ENCODE measurements around the gene TMEM82.

Gene TMEM82

DNA sequence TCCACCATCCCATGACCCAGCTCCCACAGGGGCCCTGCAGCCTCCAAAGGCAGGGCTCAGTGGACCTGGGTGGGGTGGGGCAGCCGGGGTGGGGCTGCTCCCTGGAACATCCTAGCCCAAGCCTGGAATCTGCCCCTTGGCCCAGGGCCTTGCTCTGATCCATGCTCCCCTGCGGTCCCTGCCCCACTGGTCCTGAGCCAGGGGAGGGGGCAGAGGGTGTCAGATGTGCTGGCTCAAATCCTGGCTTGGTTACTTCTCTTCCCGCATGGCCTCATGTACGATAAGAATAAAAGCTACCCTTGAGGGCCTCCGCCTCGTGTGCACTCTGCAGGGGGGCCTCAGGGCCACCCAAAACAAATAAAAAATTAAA is 5.4 kb upstream of the TMEM82 start:
- DNase-seq, result no peak

GRCh38 chr1:15737324-15738319 is 4.7 kb upstream of the TMEM82 start:
- no peak for DNase-seq

DNA sequence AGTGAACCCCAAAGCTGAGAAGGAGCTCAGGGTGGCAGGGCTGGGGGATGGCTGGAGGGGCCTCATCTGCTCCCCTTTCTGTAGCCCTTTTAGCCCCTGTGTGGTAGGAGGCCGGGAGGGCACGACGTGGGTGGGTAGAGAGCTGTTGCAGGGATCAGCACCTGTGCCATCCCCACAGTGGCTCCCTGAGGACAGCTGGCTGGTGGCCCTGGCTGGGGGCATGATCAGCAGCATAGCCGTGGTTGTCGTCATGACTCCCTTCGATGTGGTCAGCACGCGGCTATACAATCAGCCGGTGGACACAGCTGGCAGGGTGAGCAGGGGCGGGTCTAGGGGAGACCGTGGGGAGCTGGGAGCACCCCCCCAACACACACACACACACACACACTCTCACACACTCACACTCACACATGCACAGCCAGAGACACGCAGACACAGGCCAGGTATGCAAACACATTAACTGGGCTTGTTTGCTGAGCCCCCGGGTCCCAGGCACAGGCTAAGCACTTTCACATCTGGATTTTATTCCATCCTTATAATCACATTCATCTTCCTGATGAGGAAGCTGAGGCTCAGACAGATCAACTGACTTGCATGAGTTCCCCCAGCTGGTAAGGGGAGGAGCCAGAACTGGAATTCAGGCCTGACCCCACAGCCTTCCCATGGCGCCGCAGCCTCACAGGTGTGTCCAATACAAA is 3.7 kb upstream of the TMEM82 start:
- DNase-seq, result no peak

DNA sequence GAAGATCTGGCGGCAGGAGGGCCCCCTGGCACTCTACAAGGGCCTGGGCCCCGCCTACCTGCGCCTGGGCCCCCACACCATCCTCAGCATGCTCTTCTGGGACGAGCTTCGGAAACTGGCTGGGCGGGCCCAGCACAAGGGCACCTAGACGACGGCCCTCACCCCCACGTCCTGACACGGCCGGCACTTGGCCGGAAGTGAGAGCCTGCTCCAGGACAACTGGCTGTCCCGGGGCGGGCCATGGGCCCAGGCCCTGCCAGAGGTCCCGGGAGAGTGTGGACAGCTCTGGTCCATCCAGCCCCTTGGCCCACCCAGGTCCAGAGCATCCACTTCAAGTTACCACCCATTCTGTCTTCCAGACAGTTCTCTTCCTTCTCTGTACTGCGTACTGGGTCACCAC is 3.0 kb upstream of the TMEM82 start:
- no peak for DNase-seq

- no peak for DNase-seq
Measured at GRCh38 chr1:15739745-15740144, 2.6 kb upstream of the TMEM82 start.

DNA sequence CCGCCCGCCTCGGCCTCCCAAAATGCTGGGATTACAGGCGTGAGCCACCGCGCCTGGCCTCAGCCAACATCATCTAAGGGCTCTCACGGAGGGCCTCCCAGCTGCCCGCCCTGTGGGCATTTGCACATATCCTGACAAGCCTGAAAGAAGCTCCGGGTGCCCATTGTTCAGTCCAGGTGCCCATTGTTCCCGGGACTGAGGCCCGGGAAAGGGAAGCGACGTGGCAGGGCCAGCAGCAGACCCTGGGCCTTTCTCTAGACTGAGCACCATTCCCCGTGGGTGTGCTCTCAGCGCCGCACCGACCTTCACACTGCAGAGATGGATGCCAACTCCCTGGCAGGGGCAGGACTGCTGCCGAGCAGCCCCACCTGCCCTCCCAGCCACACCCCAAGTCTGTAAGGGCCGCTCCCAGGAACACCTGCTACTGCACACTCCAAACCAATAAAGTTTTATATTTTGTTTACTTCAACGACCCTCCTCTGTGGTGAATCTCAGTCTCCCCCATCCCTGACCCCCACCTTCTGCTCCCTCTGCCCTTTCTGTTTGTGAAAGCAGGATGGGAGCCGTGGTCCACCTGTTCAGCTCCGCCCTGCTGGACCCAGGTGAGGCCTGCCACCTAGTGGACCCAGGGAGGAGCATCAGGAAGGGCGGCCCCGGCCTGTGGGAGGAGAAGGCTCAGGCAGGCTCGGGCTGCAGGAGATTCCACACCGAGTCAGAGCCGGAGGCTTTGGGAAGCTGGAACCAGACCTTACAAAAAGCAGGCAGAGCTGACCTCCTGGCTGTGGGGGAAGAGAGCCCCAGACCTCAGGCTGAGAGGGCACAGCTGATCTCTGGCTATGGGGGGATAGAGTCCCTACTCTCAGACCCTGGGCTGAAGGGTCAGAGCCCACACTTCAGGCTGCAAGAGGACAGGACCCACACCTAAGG is 1.1 kb upstream of the TMEM82 start:
- peak; percentile 96 for DNase-seq

- DNase-seq, result no peak
Measured at GRCh38 chr1:15744122-15744679, 1.9 kb downstream of the TMEM82 start.

GRCh38 chr1:15747378-15747777 is 5.1 kb downstream of the TMEM82 start:
- no peak for DNase-seq

GRCh38 chr1:15748264-15748663 is 6.0 kb downstream of the TMEM82 start:
- no peak for DNase-seq

DNA sequence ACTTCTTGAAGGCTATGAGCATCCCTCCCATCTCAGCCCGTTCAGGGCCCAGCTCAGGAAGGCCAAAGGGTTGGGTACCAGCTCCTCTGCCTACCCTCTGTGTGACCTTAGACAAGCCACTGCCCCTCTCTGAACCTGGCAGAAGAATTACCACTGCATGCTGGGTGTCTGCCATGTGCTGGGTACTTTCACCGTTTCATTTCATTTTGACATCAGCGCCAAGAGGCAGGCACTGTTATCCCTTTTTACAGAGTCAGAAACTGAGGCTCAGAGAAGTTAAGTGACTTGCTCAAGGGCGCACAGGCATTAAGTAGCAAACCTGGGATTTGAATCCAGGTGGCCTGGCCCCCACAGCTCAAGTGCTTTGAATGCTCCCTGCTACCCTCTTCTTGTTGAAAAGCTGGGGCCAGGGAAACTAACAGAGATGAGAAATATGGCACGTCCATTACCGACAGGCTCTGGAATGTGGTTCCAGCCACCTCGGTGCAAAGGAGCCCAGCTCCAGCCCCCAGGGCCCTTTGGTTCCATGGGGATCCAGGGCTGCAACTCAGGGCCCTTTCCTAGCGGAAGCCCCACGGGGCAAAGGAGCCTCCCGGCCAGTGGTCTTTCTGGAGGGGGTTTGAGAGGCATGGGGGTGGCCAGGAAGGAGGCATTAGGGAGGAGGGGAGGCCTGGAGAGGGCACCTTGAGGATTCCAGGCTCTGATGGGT is 6.5 kb downstream of the TMEM82 start:
- no peak for DNase-seq

GRCh38 chr1:15749399-15750291 is 7.3 kb downstream of the TMEM82 start:
- no peak for DNase-seq

DNA sequence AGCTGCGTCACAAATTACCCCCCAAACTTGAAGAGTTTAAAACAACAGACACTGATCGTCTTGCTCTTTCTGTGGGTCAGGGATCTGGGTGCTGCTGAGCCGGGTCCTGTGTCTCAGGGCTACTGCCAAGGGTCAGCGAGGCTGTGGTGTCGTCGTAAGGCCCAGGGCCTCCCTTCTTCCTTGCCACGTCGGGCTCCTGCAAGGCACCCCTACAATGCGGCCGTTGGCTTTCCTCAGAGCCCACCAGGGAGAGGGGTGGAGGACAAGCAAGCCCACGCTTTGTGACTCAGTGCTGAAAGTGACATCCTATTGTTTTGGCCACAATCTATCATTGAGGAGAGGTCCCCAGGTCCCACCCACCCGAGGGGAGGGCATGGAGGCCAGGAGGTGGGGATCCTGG is 8.6 kb downstream of the TMEM82 start:
- no peak for DNase-seq

DNA sequence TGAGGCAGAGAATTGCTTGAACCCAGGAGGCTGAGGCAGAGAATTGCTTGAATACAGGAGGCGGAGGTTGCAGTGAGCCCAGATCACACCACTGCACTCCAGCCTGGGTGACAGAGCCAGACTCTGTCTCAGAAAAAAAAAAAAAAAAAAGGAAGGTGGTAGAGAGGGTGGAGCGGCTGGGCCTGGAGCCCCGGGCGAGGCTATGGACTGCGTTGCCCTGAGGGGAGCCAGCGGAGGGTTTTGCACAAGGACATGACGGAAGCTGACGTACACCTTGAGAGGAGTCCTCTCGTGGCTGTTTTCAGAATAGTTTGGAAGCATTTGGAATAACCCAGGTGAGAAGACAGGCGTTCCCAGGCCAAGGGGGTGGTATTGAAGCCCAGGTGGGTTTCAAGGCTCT is 9.4 kb downstream of the TMEM82 start:
- no peak for DNase-seq

DNA sequence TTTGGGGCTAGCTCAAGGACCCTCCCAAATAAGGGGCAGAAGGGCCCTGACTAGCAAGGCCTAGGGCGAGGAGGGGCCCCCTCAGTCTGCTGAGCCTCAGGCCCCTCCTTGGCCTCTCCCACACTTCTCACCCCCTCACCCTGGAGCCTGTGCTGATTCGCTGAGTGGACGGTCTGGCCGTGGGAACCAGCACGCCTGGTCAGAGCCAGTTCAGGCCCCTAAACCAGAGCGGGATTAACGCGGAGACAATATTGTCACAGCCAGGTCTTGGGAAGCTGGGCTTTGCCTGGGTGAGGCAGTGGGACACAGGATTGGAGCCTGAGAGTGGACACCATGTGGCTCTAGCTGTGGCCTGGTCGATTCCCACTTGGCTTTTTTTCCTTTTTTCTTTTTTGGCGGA is 11.5 kb downstream of the TMEM82 start:
- DNase-seq, result peak; percentile 77

- DNase-seq, result no peak
Measured at GRCh38 chr1:15755021-15755645, 12.8 kb downstream of the TMEM82 start.

DNA sequence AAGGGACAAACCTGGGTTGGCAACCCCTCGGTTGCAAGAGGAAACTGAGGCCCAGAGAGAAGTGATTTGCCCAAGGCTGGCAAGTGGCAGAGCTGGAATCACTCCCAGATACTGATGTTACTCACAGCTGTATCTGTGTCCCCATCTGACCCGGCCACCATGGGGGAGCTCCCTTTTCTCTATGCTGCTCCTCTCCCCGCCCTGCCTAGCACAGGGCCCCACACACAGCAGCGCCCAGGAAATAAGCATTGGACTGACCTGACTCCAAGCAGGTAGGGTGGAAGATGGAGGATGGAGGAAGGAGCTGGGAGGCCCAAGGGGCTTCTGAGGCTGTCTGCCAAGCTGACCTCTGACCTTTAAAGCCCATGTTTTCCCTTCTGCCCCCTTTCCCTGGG is 13.3 kb downstream of the TMEM82 start:
- peak; percentile 49 for DNase-seq

DNA sequence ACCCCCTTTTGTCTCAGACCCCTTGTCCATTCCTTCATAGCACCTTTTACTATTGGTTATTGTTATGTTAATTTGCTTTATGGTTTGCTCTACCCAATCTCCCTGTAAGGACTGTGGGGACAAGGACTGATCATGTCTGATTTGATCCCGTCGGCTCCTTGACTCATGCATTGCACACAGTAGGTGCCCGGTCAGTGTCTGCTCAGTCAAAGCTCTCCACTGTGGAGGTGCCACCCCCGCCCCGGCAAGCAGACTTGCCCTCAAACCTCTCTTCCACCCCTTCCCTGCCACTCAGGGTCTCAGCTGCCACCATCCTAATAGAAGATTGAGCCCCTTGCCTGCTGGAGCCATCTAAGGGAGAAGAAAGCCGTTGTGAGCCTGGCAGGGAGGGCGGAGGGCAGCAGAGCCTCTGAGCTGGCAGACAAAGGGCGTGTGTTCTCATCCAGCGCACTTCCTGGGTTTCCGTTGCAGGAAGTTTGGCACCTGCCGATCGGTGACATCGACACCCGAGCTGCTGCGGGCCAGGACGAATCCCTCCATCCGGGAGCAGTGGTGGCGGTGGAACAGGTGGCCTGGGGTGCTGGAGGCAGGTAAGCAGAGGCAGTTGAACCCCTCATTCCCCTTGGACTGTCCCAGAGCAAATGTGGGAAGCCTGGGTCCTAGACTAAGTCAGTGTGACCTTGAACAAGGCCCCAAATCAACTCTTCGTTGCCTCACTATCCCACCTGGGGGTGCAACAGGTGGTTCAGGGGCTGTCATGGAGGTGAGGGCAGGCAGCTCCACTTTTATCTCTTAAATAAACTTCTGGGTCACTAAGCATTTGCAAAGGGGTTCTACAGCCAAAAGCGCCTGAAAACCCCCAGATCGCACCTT is 14.1 kb downstream of the TMEM82 start:
- peak; percentile 48 for DNase-seq

DNA sequence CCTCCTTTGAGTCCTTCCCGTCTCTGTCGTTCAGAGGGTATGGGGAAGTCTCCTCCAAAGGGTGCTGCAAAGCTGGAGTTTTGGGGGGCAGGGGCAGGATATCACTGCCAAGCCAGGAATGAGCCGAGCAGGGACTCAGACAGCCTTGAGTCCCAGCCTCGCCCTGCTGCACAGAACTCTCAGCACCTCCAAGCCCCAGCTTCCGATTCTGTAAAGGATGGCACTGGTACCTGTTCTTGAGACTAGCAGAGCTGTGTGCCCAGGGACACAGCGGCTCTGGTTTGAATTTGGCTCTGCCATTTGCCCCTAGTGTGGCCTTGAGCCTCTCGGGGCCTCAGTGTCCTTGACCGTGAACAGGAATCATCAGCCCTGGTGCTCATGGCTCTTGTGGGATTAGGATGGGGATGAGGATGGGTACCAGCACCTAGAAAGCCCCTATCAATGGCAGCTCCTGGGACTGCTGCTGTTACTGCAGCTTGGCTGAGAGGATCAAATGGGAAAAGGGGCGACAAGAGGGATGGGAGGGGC is 14.8 kb downstream of the TMEM82 start:
- DNase-seq, result no peak

All from islet precursor cell (in vitro differentiated cells).